Stimulated activated CD8-positive, alpha-beta memory T cell treated with anti-CD3 and anti-CD28 coated beads, Interleukin-4, amount 100 ng/mL, for 4 hours (primary cell): ENCODE results near the gene CNN3.

Experiments used
- DNase-seq, 2 donors: peaks; one replicate each; pipeline ENCODE4 v3.0.0-alpha.2; 2020; ENCODE audit warnings: low read depth in 2 of 2, low spot score in 1 of 2

CNN3 gene

GRCh38 chr1:94858276-94858675 is 68.6 kb downstream of the CNN3 start:
- DNase-seq = no peak

- DNase-seq = no peak
Measured at GRCh38 chr1:94856868-94857267, 70.0 kb downstream of the CNN3 start.

- DNase-seq = no peak
Measured at GRCh38 chr1:94856004-94856403, 70.9 kb downstream of the CNN3 start.

DNA sequence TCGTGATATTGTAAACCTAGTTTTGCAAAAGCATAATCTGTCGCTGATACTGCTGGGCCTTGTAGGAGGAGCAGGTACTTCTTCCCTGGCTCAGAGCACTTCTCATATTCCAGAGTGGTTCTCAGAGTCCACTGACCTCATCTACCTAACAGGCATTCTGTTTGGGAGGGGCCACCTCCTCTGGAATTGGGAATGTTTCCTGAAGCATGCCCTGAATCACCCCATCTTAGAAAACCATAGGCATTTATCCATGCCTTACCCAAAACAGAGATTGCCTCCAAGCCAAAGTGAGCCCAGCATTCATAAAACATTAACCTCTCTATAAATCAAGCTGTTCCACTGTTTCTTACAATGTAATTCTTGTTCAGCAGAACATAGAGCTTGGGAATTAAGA is 71.6 kb downstream of the CNN3 start:
- no peak for DNase-seq

- DNase-seq = peak; percentile 37 to 47
Measured at GRCh38 chr1:94854458-94855306, 72.2 kb downstream of the CNN3 start.

DNA sequence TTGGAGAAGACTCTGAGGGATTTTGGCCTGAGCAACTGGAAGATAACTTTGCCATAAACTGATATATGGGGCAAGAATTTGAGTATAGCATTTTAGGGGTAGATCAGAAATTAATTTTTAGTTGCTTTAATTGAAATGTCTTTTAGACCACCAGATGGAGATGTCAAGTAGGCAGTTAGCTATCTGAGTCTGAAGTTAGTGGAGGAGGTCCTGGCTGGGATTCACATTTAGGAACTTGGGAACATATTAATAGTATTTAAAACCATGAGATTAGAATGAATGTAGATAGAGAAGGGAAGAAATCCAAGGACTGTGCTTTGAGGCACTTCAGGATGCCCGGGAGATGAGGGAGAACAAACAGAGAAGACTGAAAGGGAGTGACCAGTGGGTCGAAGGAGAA is 74.1 kb downstream of the CNN3 start:
- no peak for DNase-seq

GRCh38 chr1:94851571-94851970 is 75.3 kb downstream of the CNN3 start:
- DNase-seq = no peak
